ENCODE measurements around the gene LCP2.

- TF ChIP-seq TSHZ1 (tag by site-specific recombination; IDR thresholded peaks at IDR 0.05; ENCODE audit: borderline replicate concordance): no peak
- no peak for TF ChIP-seq YY1 (tag by site-specific recombination; IDR thresholded peaks at IDR 0.05)
These were observed 37.0 kb upstream of the LCP2 start for GRCh38 chr5:170334626-170335025.
